DND-41 (cell line): ENCODE results near the gene TEKT2.

Source experiments
- ATAC-seq: fragments of 200-7000 bp; cut with Tn5 transposase; 3 replicates; pipeline ENCODE4 v1.9.1; 2021; ENCODE audit warnings: low read depth; ENCODE audit not compliant: insufficient read depth
- DNase-seq: peaks from one replicate; pipeline ENCODE4 v3.0.0-alpha.2; 2020
- H2AFZ ChIP-seq: 2 replicates; pipeline ENCODE4 v1.6.0; 2012; ENCODE audit warnings: low read depth, low read length
- H3K27ac ChIP-seq: 2 replicates; pipeline ENCODE4 v1.5.1; 2012; ENCODE audit warnings: low read length, inconsistent platforms
- H3K27me3 ChIP-seq: fragments of 200-600 bp; sonication (generic); 2 replicates; pipeline ENCODE4 v1.6.0; 2012; ENCODE audit warnings: low read length, mild to moderate bottlenecking, inconsistent platforms; ENCODE audit not compliant: insufficient read depth, poor library complexity
- H3K36me3 ChIP-seq: 2 replicates; pipeline ENCODE4 v1.5.1; 2012; ENCODE audit warnings: low read length, inconsistent platforms; ENCODE audit not compliant: insufficient read depth
- H3K4me1 ChIP-seq: 2 replicates; pipeline ENCODE4 v1.5.1; 2012; ENCODE audit warnings: mild to moderate bottlenecking, low read length; ENCODE audit not compliant: insufficient read depth
- H3K4me2 ChIP-seq: 2 replicates; pipeline ENCODE4 v1.6.0; 2012; ENCODE audit warnings: mild to moderate bottlenecking, moderate library complexity, low read length, inconsistent platforms; ENCODE audit not compliant: insufficient read depth
- H3K4me3 ChIP-seq, 2 experiments: fragments of 200-600 bp in 1 of 2; shearing (Covaris generic) in 1 of 2; 2 replicates each; pipeline ENCODE4 v1.5.1; 2012 to 2016; ENCODE audit warnings: inconsistent platforms in 2 of 2, low read length in 2 of 2, mild to moderate bottlenecking in 2 of 2, low read depth in 1 of 2, moderate library complexity in 1 of 2
- H3K79me2 ChIP-seq: 2 replicates; pipeline ENCODE4 v1.6.0; 2012; ENCODE audit warnings: low read length, inconsistent platforms; ENCODE audit not compliant: insufficient read depth
- H3K9ac ChIP-seq: 2 replicates; pipeline ENCODE4 v1.6.0; 2012; ENCODE audit warnings: low read depth, mild to moderate bottlenecking, inconsistent platforms, low read length, moderate library complexity
- H3K9me3 ChIP-seq: 2 replicates; pipeline ENCODE4 v1.5.1; 2012; ENCODE audit warnings: low read length, moderate library complexity, mild to moderate bottlenecking, inconsistent platforms; ENCODE audit not compliant: insufficient read depth, severe bottlenecking
- H4K20me1 ChIP-seq: 2 replicates; pipeline ENCODE4 v1.6.0; 2012; ENCODE audit warnings: low read length; ENCODE audit not compliant: insufficient read depth
- EZH2 ChIP-seq: IDR thresholded peaks from 3 replicates; pipeline ENCODE4 v1.6.1; 2012; ENCODE audit warnings: borderline replicate concordance, low read depth, mild to moderate bottlenecking, moderate library complexity, low read length, inconsistent platforms; ENCODE audit not compliant: severe bottlenecking
- TF ChIP-seq, protein P1 (sequence below): IDR thresholded peaks from 2 replicates; pipeline ENCODE4 v1.5.1; 2012; ENCODE audit warnings: borderline replicate concordance, low read length, moderate library complexity, mild to moderate bottlenecking; ENCODE audit not compliant: poor library complexity, severe bottlenecking; ENCODE audit errors: extremely low read depth

TEKT2 gene

DNA sequence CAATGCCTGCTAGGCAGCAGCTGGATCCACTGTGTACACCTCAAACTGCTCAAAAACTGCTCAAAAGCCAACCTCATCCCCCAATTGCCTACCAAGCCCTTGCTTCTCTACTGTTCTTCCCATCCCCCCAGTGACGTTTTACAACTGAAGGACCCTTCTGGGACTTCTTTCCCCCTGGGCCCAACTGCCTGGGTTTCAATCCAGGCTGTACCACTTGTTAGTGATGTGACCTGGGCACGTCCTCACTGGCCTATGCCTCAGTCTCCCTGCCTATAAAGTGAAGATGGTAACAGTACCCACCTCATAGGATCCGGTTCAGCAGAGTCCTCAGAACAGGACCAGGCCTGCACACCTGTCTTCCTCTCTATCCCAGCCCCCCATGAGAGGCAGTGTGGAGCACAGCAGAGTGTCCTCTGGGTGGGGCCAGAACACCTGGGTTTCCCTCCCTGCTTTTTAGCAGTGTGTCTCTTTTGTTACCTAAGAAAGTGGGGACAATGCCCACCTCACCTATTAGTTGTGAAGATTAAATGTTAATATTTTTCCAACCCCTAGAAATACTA lies 1.9 kb upstream of the TEKT2 start:
- Histone ChIP-seq H3K27me3 (peaks cover 11% of the 10 kb centered on the region), H3K36me3 (no peaks in the 10 kb centered on the region), H4K20me1 (no peaks in the 10 kb centered on the region), H2AFZ (no peak overlapping the region), H3K9ac (no peak overlapping the region), H3K4me2 (no peak overlapping the region), H3K9me3 (no peaks in the 10 kb centered on the region), H3K79me2 (no peaks in the 10 kb centered on the region), H3K4me1 (peaks cover 7% of the 10 kb centered on the region; the same call in 1 of the 2 replicates), H3K4me3 (no peak overlapping the region), H3K27ac (no peak overlapping the region)
- DNase-seq (no peak), ATAC-seq (no peak)
- TF ChIP-seq, protein P1, sequence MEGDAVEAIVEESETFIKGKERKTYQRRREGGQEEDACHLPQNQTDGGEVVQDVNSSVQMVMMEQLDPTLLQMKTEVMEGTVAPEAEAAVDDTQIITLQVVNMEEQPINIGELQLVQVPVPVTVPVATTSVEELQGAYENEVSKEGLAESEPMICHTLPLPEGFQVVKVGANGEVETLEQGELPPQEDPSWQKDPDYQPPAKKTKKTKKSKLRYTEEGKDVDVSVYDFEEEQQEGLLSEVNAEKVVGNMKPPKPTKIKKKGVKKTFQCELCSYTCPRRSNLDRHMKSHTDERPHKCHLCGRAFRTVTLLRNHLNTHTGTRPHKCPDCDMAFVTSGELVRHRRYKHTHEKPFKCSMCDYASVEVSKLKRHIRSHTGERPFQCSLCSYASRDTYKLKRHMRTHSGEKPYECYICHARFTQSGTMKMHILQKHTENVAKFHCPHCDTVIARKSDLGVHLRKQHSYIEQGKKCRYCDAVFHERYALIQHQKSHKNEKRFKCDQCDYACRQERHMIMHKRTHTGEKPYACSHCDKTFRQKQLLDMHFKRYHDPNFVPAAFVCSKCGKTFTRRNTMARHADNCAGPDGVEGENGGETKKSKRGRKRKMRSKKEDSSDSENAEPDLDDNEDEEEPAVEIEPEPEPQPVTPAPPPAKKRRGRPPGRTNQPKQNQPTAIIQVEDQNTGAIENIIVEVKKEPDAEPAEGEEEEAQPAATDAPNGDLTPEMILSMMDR: no peak
- TF ChIP-seq EZH2: no peak

DNA sequence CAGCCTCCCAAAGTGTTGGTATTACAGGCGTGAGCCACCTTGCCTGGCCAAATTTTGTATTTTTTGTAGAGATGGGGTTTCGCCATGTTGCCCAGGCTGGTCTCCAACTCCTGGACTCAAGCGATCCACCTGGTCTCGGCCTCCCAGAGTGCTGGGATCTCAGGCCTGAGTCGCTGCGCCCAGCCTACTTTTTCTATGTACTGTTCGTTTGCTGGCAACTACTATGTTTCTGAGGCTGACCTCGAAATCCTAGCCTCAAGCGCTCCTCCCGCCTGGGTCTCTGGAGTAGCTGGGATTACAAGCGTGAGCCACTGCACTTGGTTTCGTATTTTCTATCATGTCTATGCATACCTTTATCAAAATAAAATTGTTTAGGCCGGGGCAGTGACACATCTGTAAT lies 675 bp upstream of the TEKT2 start:
- H3K27ac ChIP-seq: no peak overlapping the region
- ATAC-seq (no peak), DNase-seq (no peak)
- H3K4me1 ChIP-seq: peaks cover 13% of the 10 kb centered on the region
- no peak overlapping the region for H3K4me2 ChIP-seq
- no peaks in the 10 kb centered on the region for H4K20me1 ChIP-seq
- TF ChIP-seq, protein P1: no peak
- TF ChIP-seq EZH2: no peak
- H2AFZ ChIP-seq: no peak overlapping the region
- H3K4me3 ChIP-seq: no peak overlapping the region
- peaks cover 11% of the 10 kb centered on the region for H3K27me3 ChIP-seq
- no peaks in the 10 kb centered on the region for H3K36me3 ChIP-seq
- no peaks in the 10 kb centered on the region for H3K9me3 ChIP-seq
- no peaks in the 10 kb centered on the region; the same call in 1 of the 2 replicates for H3K79me2 ChIP-seq
- no peak overlapping the region for H3K9ac ChIP-seq

DNA sequence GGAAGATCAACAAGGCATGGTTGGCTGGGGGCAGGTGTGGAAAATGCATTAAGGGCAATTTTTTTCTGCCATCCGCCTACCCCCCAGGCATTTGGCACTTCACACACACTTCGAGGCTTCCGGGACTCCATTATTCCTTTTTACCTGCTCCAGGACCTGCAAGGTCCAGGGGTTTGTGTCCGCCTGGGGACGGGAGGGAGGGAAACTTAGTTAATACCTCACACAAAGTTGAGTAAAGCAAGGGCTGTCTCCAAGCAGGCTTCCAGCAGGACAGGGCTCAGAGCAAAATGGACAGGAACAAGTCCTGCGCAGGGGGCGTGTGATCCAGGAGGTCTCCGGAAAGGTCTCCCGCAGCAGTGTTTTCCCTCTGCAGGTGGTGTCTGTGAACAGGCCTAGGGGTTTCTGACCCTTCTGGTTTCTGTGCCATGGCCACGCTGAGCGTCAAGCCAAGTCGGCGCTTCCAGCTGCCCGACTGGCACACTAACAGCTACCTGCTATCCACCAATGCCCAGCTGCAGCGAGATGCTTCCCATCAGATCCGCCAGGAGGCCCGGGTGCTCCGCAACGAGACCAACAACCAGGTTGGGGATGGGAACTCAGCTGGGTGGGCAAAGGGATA lies 712 bp downstream of the TEKT2 start:
- Histone ChIP-seq H3K4me2 (peak overlapping the region; percentile 54), H4K20me1 (0 out of 2 replicates have a peak, but pooled peaks cover 3% of the 10 kb centered on the region), H3K4me3 (no peak overlapping the region), H3K27me3 (peaks cover 11% of the 10 kb centered on the region), H3K9ac (no peak overlapping the region), H3K27ac (no peak overlapping the region), H3K9me3 (no peaks in the 10 kb centered on the region), H2AFZ (peak overlapping the region; percentile 15; the same call in 1 of the 2 replicates), H3K36me3 (peaks cover 3% of the 10 kb centered on the region; the same call in 1 of the 2 replicates), H3K4me1 (peaks cover 19% of the 10 kb centered on the region), H3K79me2 (peaks cover 9% of the 10 kb centered on the region)
- DNase-seq (no peak), ATAC-seq (no peak)
- TF ChIP-seq EZH2: no peak
- TF ChIP-seq, protein P1: no peak
